ENCODE results near the gene PLXNA4. TPM values are rescaled to one million over a fixed set of nuclear protein-coding genes. Genes with fewer than 3 reads are reported as not detected.

Gene PLXNA4
- polyA plus RNA-seq, 1 donor (not counting 4 experiments of a cell fraction or from before 2014, with no cell fraction given): 0.01 TPM

GRCh38 chr7:132456418-132456817 is 119.9 kb downstream of the PLXNA4 start:
- Histone ChIP-seq H3K9me3 (ENCODE audit: control insufficient read depth, low read depth, low read length) (no peaks in the 10 kb centered on the region), H3K9ac (ENCODE audit: control insufficient read depth, extremely low read depth, insufficient read depth, low read length) (no peak overlapping the region), H3K4me2 (ENCODE audit: control insufficient read depth, extremely low read depth, insufficient read depth, low read depth, low read length) (no peak overlapping the region), H4K20me1 (ENCODE audit: control insufficient read depth, extremely low read depth, insufficient read depth, low read length) (no peaks in the 10 kb centered on the region), H3K27ac (ENCODE audit: control insufficient read depth, insufficient read depth, low read length) (no peak overlapping the region), H3K36me3 (ENCODE audit: control insufficient read depth in 2 of 2, extremely low read depth in 1 of 2, insufficient read depth in 2 of 2, low read length in 2 of 2) (no peaks in the 10 kb centered on the region), H3K9me1 (ENCODE audit: control insufficient read depth, extremely low read depth, insufficient read depth, low read length) (no peaks in the 10 kb centered on the region), H2AFZ (ENCODE audit: control insufficient read depth, low read length) (no peak overlapping the region), H3K4me1 (ENCODE audit: control insufficient read depth, extremely low read depth, insufficient read depth, low read length) (no peaks in the 10 kb centered on the region), H3K79me2 (ENCODE audit: control insufficient read depth, insufficient read depth, low read length) (no peaks in the 10 kb centered on the region), H3K27me3 (ENCODE audit: control insufficient read depth, extremely low read depth, insufficient read depth, low read length) (peaks cover 15% of the 10 kb centered on the region), H3K4me3 (ENCODE audit: control insufficient read depth in 2 of 3, extremely low read depth in 1 of 3, insufficient read depth in 2 of 3, low read depth in 1 of 3, low read length in 3 of 3) (no peak overlapping the region)
- DNase-seq (ENCODE audit: low read depth, low spot score) (no peak), FAIRE-seq (no peak)
- no peak for TF ChIP-seq EZH2 (IDR thresholded peaks at IDR 0.05; ENCODE audit: low read length)
- TF ChIP-seq, protein P1, sequence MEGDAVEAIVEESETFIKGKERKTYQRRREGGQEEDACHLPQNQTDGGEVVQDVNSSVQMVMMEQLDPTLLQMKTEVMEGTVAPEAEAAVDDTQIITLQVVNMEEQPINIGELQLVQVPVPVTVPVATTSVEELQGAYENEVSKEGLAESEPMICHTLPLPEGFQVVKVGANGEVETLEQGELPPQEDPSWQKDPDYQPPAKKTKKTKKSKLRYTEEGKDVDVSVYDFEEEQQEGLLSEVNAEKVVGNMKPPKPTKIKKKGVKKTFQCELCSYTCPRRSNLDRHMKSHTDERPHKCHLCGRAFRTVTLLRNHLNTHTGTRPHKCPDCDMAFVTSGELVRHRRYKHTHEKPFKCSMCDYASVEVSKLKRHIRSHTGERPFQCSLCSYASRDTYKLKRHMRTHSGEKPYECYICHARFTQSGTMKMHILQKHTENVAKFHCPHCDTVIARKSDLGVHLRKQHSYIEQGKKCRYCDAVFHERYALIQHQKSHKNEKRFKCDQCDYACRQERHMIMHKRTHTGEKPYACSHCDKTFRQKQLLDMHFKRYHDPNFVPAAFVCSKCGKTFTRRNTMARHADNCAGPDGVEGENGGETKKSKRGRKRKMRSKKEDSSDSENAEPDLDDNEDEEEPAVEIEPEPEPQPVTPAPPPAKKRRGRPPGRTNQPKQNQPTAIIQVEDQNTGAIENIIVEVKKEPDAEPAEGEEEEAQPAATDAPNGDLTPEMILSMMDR (optimal IDR thresholded peaks at IDR 0.05 in 1 of 3, IDR thresholded peaks at IDR 0.05 in 1 of 3, conservative IDR thresholded peaks at IDR 0.05 in 1 of 3; ENCODE audit: extremely low read depth in 1 of 3, insufficient read depth in 2 of 3, low read length in 3 of 3): no peak
- dilution Hi-C loops (cut with MboI; ENCODE audit: extremely low pct_ligation_motif_present, low sequenced_read_pairs): no loop called here

DNA sequence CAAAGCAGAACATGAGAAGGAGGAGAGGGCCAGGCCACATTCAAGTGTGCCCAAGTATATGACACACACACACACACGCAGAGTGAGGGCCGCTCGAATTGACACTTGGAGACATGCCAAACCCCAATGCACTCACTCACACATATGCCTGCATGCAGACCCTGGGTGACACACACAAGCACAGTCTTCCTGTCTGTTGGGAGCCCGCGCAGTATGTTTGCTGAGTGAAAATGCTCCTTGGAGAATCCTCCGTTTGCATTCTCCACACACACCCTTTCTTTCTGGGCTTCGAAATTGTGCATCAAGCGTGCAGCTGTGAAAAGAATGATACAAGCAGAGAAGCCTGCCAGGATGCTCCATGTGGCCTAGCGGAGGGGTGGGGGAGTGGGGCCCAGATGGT is 120.9 kb downstream of the PLXNA4 start:
- no peaks in the 10 kb centered on the region for H4K20me1 ChIP-seq (ENCODE audit: control insufficient read depth, extremely low read depth, insufficient read depth, low read length)
- H3K4me3 ChIP-seq (ENCODE audit: control insufficient read depth in 2 of 3, extremely low read depth in 1 of 3, insufficient read depth in 2 of 3, low read depth in 1 of 3, low read length in 3 of 3): no peak overlapping the region
- H3K9me1 ChIP-seq (ENCODE audit: control insufficient read depth, extremely low read depth, insufficient read depth, low read length): no peaks in the 10 kb centered on the region
- no peak overlapping the region for H3K27ac ChIP-seq (ENCODE audit: control insufficient read depth, insufficient read depth, low read length)
- H3K4me2 ChIP-seq (ENCODE audit: control insufficient read depth, extremely low read depth, insufficient read depth, low read depth, low read length): no peak overlapping the region
- H3K27me3 ChIP-seq (ENCODE audit: control insufficient read depth, extremely low read depth, insufficient read depth, low read length): peaks cover 12% of the 10 kb centered on the region
- H2AFZ ChIP-seq (ENCODE audit: control insufficient read depth, low read length): no peak overlapping the region
- FAIRE-seq (no peak), DNase-seq (ENCODE audit: low read depth, low spot score) (no peak)
- no peaks in the 10 kb centered on the region for H3K79me2 ChIP-seq (ENCODE audit: control insufficient read depth, insufficient read depth, low read length)
- dilution Hi-C loops (cut with MboI; ENCODE audit: extremely low pct_ligation_motif_present, low sequenced_read_pairs): no loop called here
- no peaks in the 10 kb centered on the region for H3K36me3 ChIP-seq (ENCODE audit: control insufficient read depth in 2 of 2, extremely low read depth in 1 of 2, insufficient read depth in 2 of 2, low read length in 2 of 2)
- H3K9me3 ChIP-seq (ENCODE audit: control insufficient read depth, low read depth, low read length): no peaks in the 10 kb centered on the region
- no peaks in the 10 kb centered on the region for H3K4me1 ChIP-seq (ENCODE audit: control insufficient read depth, extremely low read depth, insufficient read depth, low read length)
- no peak overlapping the region for H3K9ac ChIP-seq (ENCODE audit: control insufficient read depth, extremely low read depth, insufficient read depth, low read length)
- no peak for TF ChIP-seq EZH2 (IDR thresholded peaks at IDR 0.05; ENCODE audit: low read length)
- TF ChIP-seq, protein P1 (optimal IDR thresholded peaks at IDR 0.05 in 1 of 3, IDR thresholded peaks at IDR 0.05 in 1 of 3, conservative IDR thresholded peaks at IDR 0.05 in 1 of 3; ENCODE audit: extremely low read depth in 1 of 3, insufficient read depth in 2 of 3, low read length in 3 of 3): no peak

Data from keratinocyte (primary cell).